GM20000 (cell line): ENCODE data around the gene CDC45.

ENCODE experiments used
- DNase-seq: peaks from one replicate; pipeline ENCODE4 v3.0.0; 2012; ENCODE audit warnings: low spot score
- CTCF ChIP-seq: IDR thresholded peaks from 2 replicates; pipeline ENCODE4 v1.5.1; 2012; ENCODE audit warnings: mild to moderate bottlenecking, control low read depth; ENCODE audit errors: extremely low read depth, missing control alignments

CDC45 gene

GRCh38 chr22:19466848-19467752 is 12.6 kb upstream of the CDC45 start:
- no peak for DNase-seq
- no peak for TF ChIP-seq CTCF

- DNase-seq = no peak
- TF ChIP-seq CTCF = no peak
Measured at GRCh38 chr22:19467912-19468311, 11.8 kb upstream of the CDC45 start.

- TF ChIP-seq CTCF = no peak
- DNase-seq = no peak
Measured at GRCh38 chr22:19469421-19469820, 10.3 kb upstream of the CDC45 start.

- TF ChIP-seq CTCF = no peak
- DNase-seq = no peak
Measured at GRCh38 chr22:19470010-19470409, 9.7 kb upstream of the CDC45 start.

- no peak for DNase-seq
- TF ChIP-seq CTCF = no peak
Measured at GRCh38 chr22:19471572-19471971, 8.1 kb upstream of the CDC45 start.

GRCh38 chr22:19472233-19472632 is 7.5 kb upstream of the CDC45 start:
- DNase-seq = no peak

GRCh38 chr22:19473578-19473977 is 6.1 kb upstream of the CDC45 start:
- DNase-seq = no peak
- TF ChIP-seq CTCF = no peak

More at GRCh38 chr22:19472233-19472632, 7.5 kb upstream of the CDC45 start:
- TF ChIP-seq CTCF = no peak
